Upper lobe of right lung (tissue), 1 donor: ENCODE measurements around the gene ATG2B. TPM values are rescaled to one million over a fixed set of nuclear protein-coding genes. Genes with fewer than 3 reads are reported as not detected.

Experiments used
- ATAC-seq: fragments of 200-7000 bp; cut with Tn5 transposase; one replicate; pipeline ENCODE4 v1.9.1; 2020; ENCODE audit warnings: mild to moderate bottlenecking, moderate library complexity
- DNase-seq: peaks from one replicate; pipeline ENCODE4 v3.0.0-alpha.2; 2020
- H3K27ac ChIP-seq: fragments of 200-600 bp; one replicate; pipeline ENCODE4 v1.8.0; 2022
- H3K27me3 ChIP-seq: fragments of 200-600 bp; one replicate; pipeline ENCODE4 v1.8.0; 2022; ENCODE audit warnings: mild to moderate bottlenecking
- H3K36me3 ChIP-seq: fragments of 200-600 bp; one replicate; pipeline ENCODE4 v1.8.0; 2022
- H3K4me1 ChIP-seq: fragments of 200-600 bp; one replicate; pipeline ENCODE4 v1.8.0; 2022
- H3K4me3 ChIP-seq: fragments of 200-600 bp; one replicate; pipeline ENCODE4 v1.8.0; 2022; ENCODE audit warnings: mild to moderate bottlenecking
- H3K9me3 ChIP-seq: fragments of 200-600 bp; one replicate; pipeline ENCODE4 v1.8.0; 2022
- CTCF ChIP-seq: fragments of 200-600 bp; IDR thresholded peaks from one replicate; pipeline ENCODE4 v1.8.0; 2022; ENCODE audit warnings: antibody characterized with exemption
- intact Hi-C: fragments of 100-400 bp; cut with DNase I; formaldehyde crosslinking; loops from one replicate; pipeline ENCODE4 v1.11.0; 2022
- total RNA-seq: library from RNA; stranded (reverse); fragmentation: NEBNext Ultra II Directional; extraction: Animal tissue kit (Norgen Biotek cat#: 25700); gene quantifications from one replicate; pipeline ENCODE4 v1.2.1, GENCODE V29; 2021
- donor health status: DM: no; HTN: yes; CAD: no; lungs with severe emphysema.

Gene ATG2B
- total RNA-seq, 1 donor from 2014 or later: 19.1 TPM

- Histone ChIP-seq H3K27ac (no peak overlapping the region), H3K27me3 (no peaks in the 10 kb centered on the region), H3K4me3 (no peak overlapping the region), H3K36me3 (no peaks in the 10 kb centered on the region), H3K4me1 (no peaks in the 10 kb centered on the region), H3K9me3 (no peaks in the 10 kb centered on the region)
- intact Hi-C loops: no loop called here
- DNase-seq (no peak), ATAC-seq (no peak)
- no peak for TF ChIP-seq CTCF
Measured at GRCh38 chr14:96398432-96398831, 35.3 kb upstream of the ATG2B start.

- DNase-seq: no peak
- no peak for TF ChIP-seq CTCF
- no peak for ATAC-seq
- H3K9me3 ChIP-seq: no peaks in the 10 kb centered on the region
- intact Hi-C loops: no loop called here
- H3K27ac ChIP-seq: no peak overlapping the region
- H3K4me3 ChIP-seq: no peak overlapping the region
- H3K4me1 ChIP-seq: peaks cover 12% of the 10 kb centered on the region
- no peaks in the 10 kb centered on the region for H3K27me3 ChIP-seq
- no peaks in the 10 kb centered on the region for H3K36me3 ChIP-seq
Measured at GRCh38 chr14:96394047-96394815, 31.1 kb upstream of the ATG2B start.

DNA sequence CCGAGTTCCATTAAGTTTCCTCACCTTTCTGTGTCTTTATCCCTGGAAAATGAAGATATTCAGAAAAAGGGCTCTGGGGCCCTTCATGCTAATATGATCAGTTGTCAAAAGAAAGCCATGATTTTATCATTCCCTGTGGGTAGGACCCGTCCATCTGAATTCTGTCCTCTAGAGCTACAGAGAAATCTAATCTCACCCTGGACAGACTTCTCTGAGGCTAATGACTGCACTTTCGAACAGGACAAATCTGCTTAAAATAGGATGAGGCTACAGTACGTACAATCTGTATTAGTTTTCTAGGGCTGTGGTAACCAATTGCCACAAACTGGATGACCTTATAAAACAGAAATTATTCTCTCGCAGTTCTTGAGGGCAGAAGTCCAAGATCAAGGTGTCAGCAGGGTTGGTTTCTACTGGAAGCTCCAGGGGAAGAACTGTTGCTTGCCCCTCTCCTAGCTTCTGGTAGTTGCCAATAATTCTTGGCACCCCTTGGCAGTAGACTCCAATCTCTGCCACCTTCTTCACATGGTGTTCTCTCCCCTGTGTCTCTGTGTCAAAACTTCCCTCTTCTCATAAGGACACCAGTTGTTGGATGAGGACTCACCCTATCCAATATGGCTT is 30.0 kb upstream of the ATG2B start:
- no peaks in the 10 kb centered on the region for H3K27me3 ChIP-seq
- no peaks in the 10 kb centered on the region for H3K36me3 ChIP-seq
- no peak overlapping the region for H3K4me3 ChIP-seq
- H3K9me3 ChIP-seq: no peaks in the 10 kb centered on the region
- ATAC-seq: no peak
- TF ChIP-seq CTCF: no peak
- H3K27ac ChIP-seq: no peak overlapping the region
- intact Hi-C loops: no loop called here
- peaks cover 12% of the 10 kb centered on the region for H3K4me1 ChIP-seq
- DNase-seq: no peak

DNA sequence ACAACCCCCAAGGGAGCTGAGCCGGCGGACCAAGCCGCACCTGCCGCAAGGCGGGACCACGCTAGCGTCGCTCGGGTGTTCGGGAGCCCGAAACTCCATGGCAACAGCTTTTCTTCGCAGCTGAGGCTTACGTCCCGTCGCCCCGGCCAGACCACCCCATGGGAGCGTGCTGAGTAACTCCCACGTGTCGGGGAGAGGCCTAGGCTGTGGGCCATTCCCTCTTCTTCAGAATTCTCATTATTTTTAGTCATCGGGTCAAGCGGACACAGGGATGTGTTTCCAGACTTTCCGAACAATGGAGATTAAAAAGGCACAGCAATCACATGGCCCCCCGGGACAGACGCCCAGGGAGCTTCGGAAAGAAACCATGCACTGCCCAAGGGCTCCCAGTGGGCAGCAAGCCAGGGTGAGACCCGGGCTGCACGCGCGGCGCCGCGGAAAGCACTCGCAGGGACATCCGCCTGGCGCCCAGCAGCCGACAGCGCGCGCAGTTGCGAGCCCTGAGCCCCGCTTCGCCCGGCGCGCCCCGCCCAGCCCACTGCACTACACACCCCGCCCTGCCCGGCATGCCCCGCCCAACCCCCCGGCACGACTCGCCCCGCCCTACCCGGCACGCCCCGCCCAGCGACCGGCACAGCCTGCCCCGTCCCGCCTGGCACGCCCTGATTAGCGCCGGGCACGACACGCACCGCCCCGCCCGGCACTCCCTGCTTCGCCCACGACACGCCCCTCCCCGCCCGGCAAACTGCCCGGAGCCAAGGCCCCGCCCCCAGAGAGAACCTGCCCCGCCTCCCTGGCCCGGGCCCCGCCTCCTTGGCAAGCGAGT is 28.4 kb upstream of the ATG2B start:
- H3K27me3 ChIP-seq: no peaks in the 10 kb centered on the region
- H3K27ac ChIP-seq: peak overlapping the region; percentile 69
- DNase-seq (peak; percentile 99), ATAC-seq (peak; percentile 99)
- peaks cover 12% of the 10 kb centered on the region for H3K4me1 ChIP-seq
- intact Hi-C loops: no loop called here
- TF ChIP-seq CTCF: no peak
- no peaks in the 10 kb centered on the region for H3K9me3 ChIP-seq
- H3K36me3 ChIP-seq: peaks cover 4% of the 10 kb centered on the region
- H3K4me3 ChIP-seq: peak overlapping the region; percentile 78

- DNase-seq (no peak), ATAC-seq (no peak)
- Histone ChIP-seq H3K9me3 (no peaks in the 10 kb centered on the region), H3K4me1 (peaks cover 12% of the 10 kb centered on the region), H3K4me3 (peak overlapping the region; percentile 78), H3K27me3 (no peaks in the 10 kb centered on the region), H3K27ac (peak overlapping the region; percentile 48), H3K36me3 (peaks cover 9% of the 10 kb centered on the region)
- intact Hi-C loops: no loop called here
- TF ChIP-seq CTCF: no peak
Measured at GRCh38 chr14:96390965-96391292, 27.8 kb upstream of the ATG2B start.
